ENCODE results near the gene JMJD1C.

- TF ChIP-seq CTCF (IDR thresholded peaks at IDR 0.05) (no peak), POLR2A (IDR thresholded peaks at IDR 0.05) (no peak), EP300 (IDR thresholded peaks at IDR 0.05) (no peak)
These were observed 340.3 kb downstream of the JMJD1C start for GRCh38 chr10:63125459-63125858.

All from ovary (tissue), 3 donors.